ENCODE data around the gene RAMAC. TPM values are rescaled to one million over a fixed set of nuclear protein-coding genes. Genes with fewer than 3 reads are reported as not detected.
"Not testable (repeated sequence)": the region's sequence is repeated elsewhere in the genome, so short reads cannot be mapped to it uniquely, and the experiment has no call there.

RAMAC gene
- polyA plus RNA-seq (2013, experiment 1 of 2), result 27.4 TPM
- polyA plus RNA-seq (2013, experiment 2 of 2), result 29.1 TPM

DNA sequence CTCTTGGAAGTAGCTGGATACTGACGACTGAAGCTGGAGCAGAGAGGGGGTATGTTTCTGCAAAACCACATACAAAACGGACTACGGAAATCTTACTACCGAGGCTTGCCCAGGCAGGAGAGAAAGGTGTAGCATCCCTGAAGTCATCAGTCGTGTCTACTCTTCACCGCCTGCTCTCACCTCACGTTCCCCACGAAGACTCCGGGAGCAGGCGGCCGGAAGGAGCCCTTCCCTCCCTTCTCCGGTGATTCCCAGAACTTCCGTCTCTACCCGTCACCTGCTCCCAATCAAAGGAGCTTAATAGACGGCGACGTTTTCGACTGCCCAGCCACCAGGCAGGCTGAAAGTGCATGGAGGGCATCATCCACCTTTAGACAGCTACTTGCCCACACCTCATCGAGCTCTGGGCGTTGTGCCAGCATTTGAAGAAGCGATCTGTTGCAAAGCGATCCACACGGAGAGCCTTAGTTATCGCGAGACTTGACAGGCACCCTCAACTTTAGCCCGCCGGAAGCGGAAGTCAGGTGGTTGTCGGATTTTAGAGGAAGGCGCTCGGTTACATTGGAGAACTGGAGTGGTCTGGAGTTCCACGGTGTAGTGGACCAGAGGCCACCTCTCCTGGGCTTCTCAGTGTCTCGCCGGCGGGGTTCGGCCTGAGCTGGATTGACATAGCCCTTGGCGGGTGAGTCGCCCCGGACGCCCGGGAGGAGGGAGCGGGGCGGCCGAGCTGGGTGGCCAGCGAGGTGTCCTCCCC is at the start of gene RAMAC:
Gene RAMAC, plus strand, starts transcription at position 523 of the 754 bp plus-strand sequence. CDS start 2,809 bp downstream, outside the sequence.
- Histone ChIP-seq H3K36me3 (replicated peaks in 1 of 2; ENCODE audit: control insufficient read depth in 2 of 2, insufficient read depth in 2 of 2, low read length in 2 of 2) (peaks cover 2 to 36% of the 10 kb centered on the region in 2 donors), H3K9me3 (replicated peaks in 1 of 2; ENCODE audit: control insufficient read depth in 2 of 2, insufficient read depth in 1 of 2, low read depth in 1 of 2, low read length in 2 of 2) (peaks cover 0 to 3% of the 10 kb centered on the region in 2 donors), H3K4ac (ENCODE audit: low read length) (no peak within 1 kb of the TSS), H2BK5ac (ENCODE audit: low read length) (no peak within 1 kb of the TSS), H4K8ac (ENCODE audit: low read depth, low read length) (no peak within 1 kb of the TSS), H3K27ac (replicated peaks; ENCODE audit: low read length) (no peak within 1 kb of the TSS), H3K4me1 (ENCODE audit: control insufficient read depth in 2 of 2, insufficient read depth in 1 of 2, low read depth in 1 of 2, low read length in 2 of 2) (peaks cover 9 to 10% of the 10 kb centered on the region in 2 donors), H3K4me2 (ENCODE audit: insufficient read depth, low read length, poor library complexity, severe bottlenecking) (peak within 1 kb of the TSS; percentile 77), H3K23ac (ENCODE audit: low read depth, low read length, poor library complexity) (peak within 1 kb of the TSS; percentile 67), H2AK5ac (ENCODE audit: low read depth, low read length) (no peak within 1 kb of the TSS), H2AFZ (ENCODE audit: low read length) (peak within 1 kb of the TSS; percentile 94), H3K79me1 (ENCODE audit: low read depth, low read length) (peaks cover 5% of the 10 kb centered on the region), H3K9ac (ENCODE audit: low read depth, low read length, poor library complexity) (peak within 1 kb of the TSS; percentile 93), H4K91ac (ENCODE audit: low read depth, low read length, poor library complexity) (no peak within 1 kb of the TSS), H2BK15ac (ENCODE audit: low read length) (no peak within 1 kb of the TSS), H3K4me3 (ENCODE audit: low read length in 2 of 2) (peak within 1 kb of the TSS; percentile 74 to 86), H2BK12ac (ENCODE audit: low read length) (no peak within 1 kb of the TSS), H3K14ac (ENCODE audit: low read length) (peak within 1 kb of the TSS; percentile 67), H3K27me3 (ENCODE audit: control insufficient read depth in 3 of 3, insufficient read depth in 3 of 3, low read depth in 1 of 3, low read length in 3 of 3) (no peaks in the 10 kb centered on the region), H2BK120ac (ENCODE audit: low read depth, low read length) (no peak within 1 kb of the TSS), H3K18ac (ENCODE audit: low read length) (peak within 1 kb of the TSS; percentile 95)
- DNase-seq (ENCODE audit: low spot score), result peak; percentile 82
- no CpG with 5 or more reads among the region's 45 CpGs for WGBS, 2 donors (ENCODE audit: extremely low coverage in 2 of 2, insufficient read length in 2 of 2, insufficient replicate concordance in 1 of 2)

GRCh38 chr15:82936966-82937711 is 48.9 kb upstream of the RAMAC start:
- H3K27ac ChIP-seq (replicated peaks; ENCODE audit: low read length), result no peak overlapping the region
- H3K4ac ChIP-seq (ENCODE audit: low read length), result no peak overlapping the region
- no peak overlapping the region for H2BK120ac ChIP-seq (ENCODE audit: low read depth, low read length)
- DNase-seq (ENCODE audit: low spot score), result no peak
- H3K14ac ChIP-seq (ENCODE audit: low read length), result peak overlapping the region; percentile 12
- H3K4me3 ChIP-seq (ENCODE audit: low read length in 2 of 2), result no peak overlapping the region
- no peak overlapping the region for H4K91ac ChIP-seq (ENCODE audit: low read depth, low read length, poor library complexity)
- H2BK12ac ChIP-seq (ENCODE audit: low read length), result no peak overlapping the region
- H3K36me3 ChIP-seq (replicated peaks in 1 of 2; ENCODE audit: control insufficient read depth in 2 of 2, insufficient read depth in 2 of 2, low read length in 2 of 2), result no peaks in the 10 kb centered on the region
- H3K23ac ChIP-seq (ENCODE audit: low read depth, low read length, poor library complexity), result peak overlapping the region; percentile 60
- no peaks in the 10 kb centered on the region for H3K27me3 ChIP-seq (ENCODE audit: control insufficient read depth in 3 of 3, insufficient read depth in 3 of 3, low read depth in 1 of 3, low read length in 3 of 3)
- H2AK5ac ChIP-seq (ENCODE audit: low read depth, low read length), result no peak overlapping the region
- no peak overlapping the region for H2AFZ ChIP-seq (ENCODE audit: low read length)
- no peaks in the 10 kb centered on the region for H3K79me1 ChIP-seq (ENCODE audit: low read depth, low read length)
- H2BK15ac ChIP-seq (ENCODE audit: low read length), result no peak overlapping the region
- no peak overlapping the region for H3K9ac ChIP-seq (ENCODE audit: low read depth, low read length, poor library complexity)
- H3K9me3 ChIP-seq (replicated peaks in 1 of 2; ENCODE audit: control insufficient read depth in 2 of 2, insufficient read depth in 1 of 2, low read depth in 1 of 2, low read length in 2 of 2), result peaks cover 0 to 2% of the 10 kb centered on the region in 2 donors
- peaks cover 0 to 5% of the 10 kb centered on the region in 2 donors for H3K4me1 ChIP-seq (ENCODE audit: control insufficient read depth in 2 of 2, insufficient read depth in 1 of 2, low read depth in 1 of 2, low read length in 2 of 2)
- H4K8ac ChIP-seq (ENCODE audit: low read depth, low read length), result no peak overlapping the region
- no peak overlapping the region for H2BK5ac ChIP-seq (ENCODE audit: low read length)
- no CpG with 5 or more reads among the region's 4 CpGs for WGBS, 2 donors (ENCODE audit: extremely low coverage in 2 of 2, insufficient read length in 2 of 2, insufficient replicate concordance in 1 of 2)
- H3K18ac ChIP-seq (ENCODE audit: low read length), result no peak overlapping the region
- H3K4me2 ChIP-seq (ENCODE audit: insufficient read depth, low read length, poor library complexity, severe bottlenecking), result no peak overlapping the region

GRCh38 chr15:82937712-82938058 is 48.3 kb upstream of the RAMAC start:
- Histone ChIP-seq H3K27me3 (ENCODE audit: control insufficient read depth in 3 of 3, insufficient read depth in 3 of 3, low read depth in 1 of 3, low read length in 3 of 3) (no peaks in the 10 kb centered on the region), H3K79me1 (ENCODE audit: low read depth, low read length) (no peaks in the 10 kb centered on the region), H3K4me2 (ENCODE audit: insufficient read depth, low read length, poor library complexity, severe bottlenecking) (no peak overlapping the region), H2BK5ac (ENCODE audit: low read length) (no peak overlapping the region), H3K9ac (ENCODE audit: low read depth, low read length, poor library complexity) (peak overlapping the region; percentile 76), H3K27ac (replicated peaks; ENCODE audit: low read length) (no peak overlapping the region), H4K8ac (ENCODE audit: low read depth, low read length) (no peak overlapping the region), H3K36me3 (replicated peaks in 1 of 2; ENCODE audit: control insufficient read depth in 2 of 2, insufficient read depth in 2 of 2, low read length in 2 of 2) (no peaks in the 10 kb centered on the region), H3K9me3 (replicated peaks in 1 of 2; ENCODE audit: control insufficient read depth in 2 of 2, insufficient read depth in 1 of 2, low read depth in 1 of 2, low read length in 2 of 2) (peaks cover 0 to 2% of the 10 kb centered on the region in 2 donors), H3K14ac (ENCODE audit: low read length) (peak overlapping the region; percentile 67), H3K4ac (ENCODE audit: low read length) (no peak overlapping the region), H4K91ac (ENCODE audit: low read depth, low read length, poor library complexity) (no peak overlapping the region), H2BK120ac (ENCODE audit: low read depth, low read length) (no peak overlapping the region), H2AFZ (ENCODE audit: low read length) (no peak overlapping the region), H3K18ac (ENCODE audit: low read length) (peak overlapping the region; percentile 44), H2BK12ac (ENCODE audit: low read length) (no peak overlapping the region), H2AK5ac (ENCODE audit: low read depth, low read length) (no peak overlapping the region), H2BK15ac (ENCODE audit: low read length) (no peak overlapping the region), H3K4me1 (ENCODE audit: control insufficient read depth in 2 of 2, insufficient read depth in 1 of 2, low read depth in 1 of 2, low read length in 2 of 2) (peaks cover 0 to 5% of the 10 kb centered on the region in 2 donors), H3K4me3 (ENCODE audit: low read length in 2 of 2) (no peak overlapping the region), H3K23ac (ENCODE audit: low read depth, low read length, poor library complexity) (peak overlapping the region; percentile 60)
- DNase-seq (ENCODE audit: low spot score), result no peak
- WGBS, 2 donors (ENCODE audit: extremely low coverage in 2 of 2, insufficient read length in 2 of 2, insufficient replicate concordance in 1 of 2), result no CpG with 5 or more reads among the region's 5 CpGs

DNA sequence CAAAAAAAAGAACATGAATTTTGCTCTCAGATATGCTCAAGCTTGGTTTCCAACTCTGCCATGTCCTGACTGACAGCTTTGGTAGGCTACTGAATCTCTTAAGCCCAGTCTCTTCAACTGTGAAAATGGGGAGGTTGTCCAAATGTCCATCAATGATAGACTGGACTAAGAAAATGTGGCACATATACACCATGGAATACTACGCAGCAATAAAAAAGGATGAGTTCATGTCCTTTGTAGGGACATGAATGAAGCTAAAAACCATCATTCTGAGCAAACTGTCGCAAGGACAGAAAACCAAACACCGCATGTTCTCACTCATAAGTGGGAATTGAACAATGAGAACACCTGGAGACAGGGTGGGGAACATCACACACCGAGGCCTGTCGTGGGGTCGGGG is 46.3 kb upstream of the RAMAC start:
- not testable (repeated sequence) for H4K8ac ChIP-seq (ENCODE audit: low read depth, low read length); H3K18ac ChIP-seq (ENCODE audit: low read length); H3K14ac ChIP-seq (ENCODE audit: low read length); H3K4me1 ChIP-seq (ENCODE audit: control insufficient read depth in 2 of 2, insufficient read depth in 1 of 2, low read depth in 1 of 2, low read length in 2 of 2); H2BK5ac ChIP-seq (ENCODE audit: low read length); H3K27me3 ChIP-seq (ENCODE audit: control insufficient read depth in 3 of 3, insufficient read depth in 3 of 3, low read depth in 1 of 3, low read length in 3 of 3); DNase-seq (ENCODE audit: low spot score); H3K79me1 ChIP-seq (ENCODE audit: low read depth, low read length); H2BK120ac ChIP-seq (ENCODE audit: low read depth, low read length); H2BK12ac ChIP-seq (ENCODE audit: low read length); H3K9me3 ChIP-seq (replicated peaks in 1 of 2; ENCODE audit: control insufficient read depth in 2 of 2, insufficient read depth in 1 of 2, low read depth in 1 of 2, low read length in 2 of 2); H3K4me2 ChIP-seq (ENCODE audit: insufficient read depth, low read length, poor library complexity, severe bottlenecking); H2BK15ac ChIP-seq (ENCODE audit: low read length); H3K27ac ChIP-seq (replicated peaks; ENCODE audit: low read length); H2AK5ac ChIP-seq (ENCODE audit: low read depth, low read length); H3K4ac ChIP-seq (ENCODE audit: low read length); H2AFZ ChIP-seq (ENCODE audit: low read length); H3K23ac ChIP-seq (ENCODE audit: low read depth, low read length, poor library complexity); H3K36me3 ChIP-seq (replicated peaks in 1 of 2; ENCODE audit: control insufficient read depth in 2 of 2, insufficient read depth in 2 of 2, low read length in 2 of 2); H4K91ac ChIP-seq (ENCODE audit: low read depth, low read length, poor library complexity); H3K4me3 ChIP-seq (ENCODE audit: low read length in 2 of 2); H3K9ac ChIP-seq (ENCODE audit: low read depth, low read length, poor library complexity)
- no CpG with 5 or more reads among the region's 6 CpGs for WGBS, 2 donors (ENCODE audit: extremely low coverage in 2 of 2, insufficient read length in 2 of 2, insufficient replicate concordance in 1 of 2)

All from neuronal stem cell (in vitro differentiated cells).